ENCODE measurements around the gene ZNF697. TPM values are rescaled to one million over a fixed set of nuclear protein-coding genes. Genes with fewer than 3 reads are reported as not detected.

The ZNF697 gene
- total RNA-seq, 2 donors from 2014 or later = 17.4 to 25.6 TPM

DNA sequence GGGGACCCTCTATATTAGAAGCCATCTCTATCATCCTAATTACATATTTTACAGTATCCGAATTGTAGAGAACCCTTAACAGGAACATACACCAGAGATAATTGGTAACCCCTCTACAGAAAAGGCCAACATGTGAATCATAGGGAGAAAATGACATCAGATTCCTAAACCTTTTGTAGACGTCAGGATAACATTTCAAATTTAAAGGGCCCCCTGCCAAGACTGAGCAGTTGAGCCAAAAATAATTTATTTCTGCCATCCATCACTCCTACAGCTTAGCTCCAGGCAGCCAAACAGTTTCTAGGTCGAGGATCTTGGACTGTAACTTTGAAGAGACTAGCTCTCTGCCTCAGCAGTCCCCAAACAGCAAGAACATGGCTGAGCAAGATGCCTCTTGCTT is 21.2 kb downstream of the ZNF697 start:
- intact Hi-C loops (cut with DNase I) = no loop called here
- WGBS = 36% methylated on average over 3 of the region's 3 CpGs
- H3K27ac ChIP-seq = peak overlapping the region in 1 of 2 donors; percentile 70
- no peak for DNase-seq (ENCODE audit: low spot score)
- H3K36me3 ChIP-seq = peaks cover 0 to 12% of the 10 kb centered on the region in 2 donors
- TF ChIP-seq CTCF (IDR thresholded peaks at IDR 0.05) (no peak), POLR2A (IDR thresholded peaks at IDR 0.05) (no peak), POLR2AphosphoS5 (IDR thresholded peaks at IDR 0.05) (no peak)
- H3K4me3 ChIP-seq = no peak overlapping the region
- no peaks in the 10 kb centered on the region for H3K27me3 ChIP-seq (replicated peaks; ENCODE audit: insufficient read depth)
- H3K4me1 ChIP-seq (replicated peaks) = peaks cover 13% of the 10 kb centered on the region
- H3K9me3 ChIP-seq = no peaks in the 10 kb centered on the region

DNA sequence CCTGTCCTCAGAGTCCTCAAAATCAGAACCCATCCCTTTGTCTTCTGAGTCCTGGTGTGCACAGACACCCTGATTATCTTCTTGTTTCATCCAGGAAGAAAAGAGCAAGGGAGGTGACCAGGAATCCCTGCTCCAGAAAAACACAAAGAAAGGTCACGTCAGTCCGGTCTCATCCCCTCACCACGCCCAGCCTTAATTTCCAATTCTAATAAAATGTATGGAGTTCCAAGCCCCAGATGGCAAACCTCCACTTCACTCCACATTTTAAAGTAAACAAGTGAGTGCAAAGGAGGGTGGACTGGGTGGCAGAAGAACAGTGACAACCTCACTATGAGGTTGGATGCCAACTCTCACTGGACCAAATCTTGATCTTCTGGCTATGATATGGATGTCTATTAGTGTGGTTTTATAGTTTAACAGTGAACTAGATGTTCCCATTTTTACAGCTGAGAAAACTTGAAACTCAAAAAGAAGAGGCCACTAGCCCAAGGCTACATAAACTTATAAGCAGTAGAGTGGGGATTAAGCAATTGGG is 22.0 kb downstream of the ZNF697 start:
- TF ChIP-seq POLR2AphosphoS5 (IDR thresholded peaks at IDR 0.05) = peak; percentile 56
- TF ChIP-seq POLR2A (IDR thresholded peaks at IDR 0.05) = no peak
- H3K9me3 ChIP-seq = no peaks in the 10 kb centered on the region
- WGBS = 59% methylated on average over 3 of the region's 3 CpGs
- intact Hi-C loops (cut with DNase I) = no loop called here
- H3K4me3 ChIP-seq = no peak overlapping the region
- peaks cover 11% of the 10 kb centered on the region for H3K4me1 ChIP-seq (replicated peaks)
- peaks cover 0 to 12% of the 10 kb centered on the region in 2 donors for H3K36me3 ChIP-seq
- DNase-seq (ENCODE audit: low spot score) = peak; percentile 60
- H3K27me3 ChIP-seq (replicated peaks; ENCODE audit: insufficient read depth) = no peaks in the 10 kb centered on the region
- peak overlapping the region in 1 of 2 donors; percentile 70 for H3K27ac ChIP-seq

GRCh38 chr1:119623678-119624077 is 24.4 kb downstream of the ZNF697 start:
- Histone ChIP-seq H3K27ac (no peak overlapping the region), H3K9me3 (no peaks in the 10 kb centered on the region), H3K36me3 (peaks cover 0 to 12% of the 10 kb centered on the region in 2 donors), H3K27me3 (replicated peaks; ENCODE audit: insufficient read depth) (no peaks in the 10 kb centered on the region), H3K4me1 (replicated peaks) (peaks cover 6% of the 10 kb centered on the region), H3K4me3 (no peak overlapping the region)
- intact Hi-C loops (cut with DNase I) = no loop called here
- DNase-seq (ENCODE audit: low spot score) = no peak
- 93% methylated on average over 23 of the region's 30 CpGs for WGBS
- TF ChIP-seq POLR2AphosphoS5 (IDR thresholded peaks at IDR 0.05) = no peak
- no peak for TF ChIP-seq POLR2A (IDR thresholded peaks at IDR 0.05)
- TF ChIP-seq CTCF (IDR thresholded peaks at IDR 0.05) = no peak

GRCh38 chr1:119623193-119623515 is 24.9 kb downstream of the ZNF697 start:
- 97% methylated on average over 41 of the region's 45 CpGs for WGBS
- Histone ChIP-seq H3K27me3 (replicated peaks; ENCODE audit: insufficient read depth) (no peaks in the 10 kb centered on the region), H3K4me3 (no peak overlapping the region), H3K36me3 (peaks cover 0 to 12% of the 10 kb centered on the region in 2 donors), H3K4me1 (replicated peaks) (peaks cover 6% of the 10 kb centered on the region), H3K9me3 (no peaks in the 10 kb centered on the region), H3K27ac (no peak overlapping the region)
- no peak for DNase-seq (ENCODE audit: low spot score)
- TF ChIP-seq CTCF (IDR thresholded peaks at IDR 0.05) (no peak), POLR2A (IDR thresholded peaks at IDR 0.05) (no peak), POLR2AphosphoS5 (IDR thresholded peaks at IDR 0.05) (no peak)
- intact Hi-C loops (cut with DNase I) = no loop called here

GRCh38 chr1:119622311-119623192 is 25.5 kb downstream of the ZNF697 start:
- Histone ChIP-seq H3K27ac (no peak overlapping the region), H3K4me1 (replicated peaks) (peaks cover 8% of the 10 kb centered on the region), H3K4me3 (no peak overlapping the region), H3K36me3 (peaks cover 0 to 12% of the 10 kb centered on the region in 2 donors), H3K9me3 (no peaks in the 10 kb centered on the region), H3K27me3 (replicated peaks; ENCODE audit: insufficient read depth) (no peaks in the 10 kb centered on the region)
- no peak for DNase-seq (ENCODE audit: low spot score)
- TF ChIP-seq POLR2A (IDR thresholded peaks at IDR 0.05) = no peak
- no peak for TF ChIP-seq POLR2AphosphoS5 (IDR thresholded peaks at IDR 0.05)
- no peak for TF ChIP-seq CTCF (IDR thresholded peaks at IDR 0.05)
- WGBS = 96% methylated on average over 67 of the region's 67 CpGs
- intact Hi-C loops (cut with DNase I) = no loop called here

Measured in prostate gland (tissue), 2 donors.